ENCODE results near the gene HNRNPAB. TPM values are rescaled to one million over a fixed set of nuclear protein-coding genes. Genes with fewer than 3 reads are reported as not detected.

HNRNPAB gene
- total and polyA plus RNA-seq, 10 donors, result 55.9 to 144 (median 115) TPM

- TF ChIP-seq POLR2A (IDR thresholded peaks at IDR 0.05), result no peak
- TF ChIP-seq, protein P1, sequence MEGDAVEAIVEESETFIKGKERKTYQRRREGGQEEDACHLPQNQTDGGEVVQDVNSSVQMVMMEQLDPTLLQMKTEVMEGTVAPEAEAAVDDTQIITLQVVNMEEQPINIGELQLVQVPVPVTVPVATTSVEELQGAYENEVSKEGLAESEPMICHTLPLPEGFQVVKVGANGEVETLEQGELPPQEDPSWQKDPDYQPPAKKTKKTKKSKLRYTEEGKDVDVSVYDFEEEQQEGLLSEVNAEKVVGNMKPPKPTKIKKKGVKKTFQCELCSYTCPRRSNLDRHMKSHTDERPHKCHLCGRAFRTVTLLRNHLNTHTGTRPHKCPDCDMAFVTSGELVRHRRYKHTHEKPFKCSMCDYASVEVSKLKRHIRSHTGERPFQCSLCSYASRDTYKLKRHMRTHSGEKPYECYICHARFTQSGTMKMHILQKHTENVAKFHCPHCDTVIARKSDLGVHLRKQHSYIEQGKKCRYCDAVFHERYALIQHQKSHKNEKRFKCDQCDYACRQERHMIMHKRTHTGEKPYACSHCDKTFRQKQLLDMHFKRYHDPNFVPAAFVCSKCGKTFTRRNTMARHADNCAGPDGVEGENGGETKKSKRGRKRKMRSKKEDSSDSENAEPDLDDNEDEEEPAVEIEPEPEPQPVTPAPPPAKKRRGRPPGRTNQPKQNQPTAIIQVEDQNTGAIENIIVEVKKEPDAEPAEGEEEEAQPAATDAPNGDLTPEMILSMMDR (IDR thresholded peaks at IDR 0.05 in 8 of 11, conservative IDR thresholded peaks at IDR 0.05 in 3 of 11), result peak; percentile 49 to 89 (median 78)
- no peak for TF ChIP-seq POLR2AphosphoS5 (IDR thresholded peaks at IDR 0.05)
- H3K9me3 ChIP-seq, result no peaks in the 10 kb centered on the region
- peak overlapping the region in 3 of 8 donors; percentile 16 to 48 (median 43) for H3K27ac ChIP-seq
- intact Hi-C loops (cut with DNase I; ENCODE audit: low total_unique reads), result no loop called here
- DNase-seq, result peak; percentile 91
- 23 to 27% (median 25%) methylated on average over 11 to 12 of the region's 12 CpGs for WGBS, 5 donors
- no peak overlapping the region for H3K4me3 ChIP-seq
- peaks cover 37 to 92% (median 85%) of the 10 kb centered on the region in 6 donors for H3K4me1 ChIP-seq
- H3K27me3 ChIP-seq (replicated peaks in 1 of 7), result no peaks in the 10 kb centered on the region
- peaks cover 0 to 15% (median 4%) of the 10 kb centered on the region in 6 donors for H3K36me3 ChIP-seq
Measured at GRCh38 chr5:178234750-178235587, 30.6 kb downstream of the HNRNPAB start.

GRCh38 chr5:178235588-178235974, 31.2 kb downstream of the HNRNPAB start:
- no peak overlapping the region for H3K27ac ChIP-seq
- intact Hi-C loops (cut with DNase I; ENCODE audit: low total_unique reads), result no loop called here
- H3K27me3 ChIP-seq (replicated peaks in 1 of 7), result no peaks in the 10 kb centered on the region
- peak; percentile 54 for DNase-seq
- H3K9me3 ChIP-seq, result no peaks in the 10 kb centered on the region
- TF ChIP-seq POLR2AphosphoS5 (IDR thresholded peaks at IDR 0.05) (no peak), POLR2A (IDR thresholded peaks at IDR 0.05) (no peak)
- TF ChIP-seq, protein P1 (IDR thresholded peaks at IDR 0.05 in 8 of 11, conservative IDR thresholded peaks at IDR 0.05 in 3 of 11), result no peak
- 69 to 90% (median 76%) methylated on average over 3 of the region's 3 CpGs for WGBS, 5 donors
- H3K4me1 ChIP-seq, result peaks cover 38 to 92% (median 85%) of the 10 kb centered on the region in 6 donors
- no peak overlapping the region for H3K4me3 ChIP-seq
- peaks cover 0 to 8% (median 0%) of the 10 kb centered on the region in 6 donors for H3K36me3 ChIP-seq

- Histone ChIP-seq H3K4me1 (peaks cover 33 to 92% (median 85%) of the 10 kb centered on the region in 6 donors), H3K4me3 (no peak overlapping the region), H3K36me3 (peaks cover 0 to 3% (median 0%) of the 10 kb centered on the region in 6 donors), H3K27ac (peak overlapping the region in 4 of 8 donors; percentile 86 to 91 (median 88)), H3K27me3 (replicated peaks in 1 of 7) (no peaks in the 10 kb centered on the region), H3K9me3 (no peaks in the 10 kb centered on the region)
- TF ChIP-seq POLR2A (IDR thresholded peaks at IDR 0.05), result no peak
- TF ChIP-seq, protein P1 (IDR thresholded peaks at IDR 0.05 in 8 of 11, conservative IDR thresholded peaks at IDR 0.05 in 3 of 11), result no peak
- TF ChIP-seq POLR2AphosphoS5 (IDR thresholded peaks at IDR 0.05), result no peak
- DNase-seq, result no peak
- intact Hi-C loops (cut with DNase I; ENCODE audit: low total_unique reads), result no loop called here
- WGBS, 5 donors, result 81 to 95% (median 90%) methylated on average over 9 of the region's 9 CpGs
Measured at GRCh38 chr5:178236126-178236525, 31.8 kb downstream of the HNRNPAB start.

DNA sequence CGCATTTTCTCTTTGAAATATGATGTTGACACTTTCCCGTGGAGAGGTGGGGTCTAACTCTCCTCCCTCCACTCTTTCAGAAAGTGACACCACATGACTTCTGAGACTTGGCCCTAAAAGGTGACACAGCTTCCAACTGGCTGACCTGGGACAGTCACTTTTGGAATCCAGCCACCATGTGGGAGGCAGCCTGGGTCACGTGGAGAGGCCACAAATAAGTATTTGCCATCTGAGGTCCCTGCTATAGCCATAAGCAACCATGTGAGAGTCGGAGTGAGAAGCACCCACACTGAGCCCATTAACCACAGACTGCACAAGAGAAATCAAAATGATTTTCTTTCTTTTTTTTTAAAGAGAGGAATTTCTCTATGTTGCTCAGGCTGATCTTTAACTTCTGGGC, 32.3 kb downstream of the HNRNPAB start:
- no peaks in the 10 kb centered on the region for H3K36me3 ChIP-seq
- no peak overlapping the region for H3K4me3 ChIP-seq
- no peaks in the 10 kb centered on the region for H3K27me3 ChIP-seq (replicated peaks in 1 of 7)
- peak overlapping the region in 6 of 8 donors; percentile 86 to 93 (median 90) for H3K27ac ChIP-seq
- no peaks in the 10 kb centered on the region for H3K9me3 ChIP-seq
- no peak for DNase-seq
- 26 to 53% (median 34%) methylated on average over 4 of the region's 4 CpGs for WGBS, 5 donors
- TF ChIP-seq, protein P1 (IDR thresholded peaks at IDR 0.05 in 8 of 11, conservative IDR thresholded peaks at IDR 0.05 in 3 of 11), result no peak
- TF ChIP-seq POLR2AphosphoS5 (IDR thresholded peaks at IDR 0.05), result no peak
- TF ChIP-seq POLR2A (IDR thresholded peaks at IDR 0.05), result no peak
- intact Hi-C loops (cut with DNase I; ENCODE audit: low total_unique reads), result no loop called here
- peaks cover 27 to 92% (median 85%) of the 10 kb centered on the region in 6 donors for H3K4me1 ChIP-seq
